ENCODE results near the gene XPNPEP2.

DNA sequence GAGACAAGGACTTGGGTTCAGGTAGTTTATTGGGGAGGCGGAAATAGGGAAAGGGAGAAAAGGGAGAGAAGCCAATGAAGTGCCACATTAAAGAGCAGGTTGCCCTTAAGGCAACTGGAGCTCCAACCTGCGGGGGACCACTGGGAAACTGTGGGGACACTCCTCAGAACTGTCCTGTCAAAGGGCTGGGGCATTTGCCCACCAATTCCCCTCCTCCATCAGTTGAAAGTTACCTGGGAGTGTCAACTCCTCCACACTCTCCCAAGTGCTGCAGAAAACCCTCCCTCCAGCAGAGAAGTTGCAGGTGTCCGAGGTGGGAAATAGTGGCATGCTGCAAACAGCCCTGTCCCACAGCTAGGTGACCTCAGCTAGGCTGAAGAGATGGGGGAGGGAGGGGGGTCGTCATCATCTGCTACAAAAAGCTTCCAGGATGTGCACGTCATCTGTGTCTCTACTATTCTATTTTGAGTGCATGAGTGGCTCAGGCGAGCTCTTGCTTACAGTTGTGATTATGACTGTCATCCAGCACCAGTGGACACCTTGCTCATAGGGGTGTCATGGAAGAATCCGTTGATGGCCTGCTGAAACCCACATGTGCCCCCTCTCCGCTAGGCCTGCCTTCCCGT lies 41.5 kb upstream of the XPNPEP2 start:
- TF ChIP-seq, protein P1, sequence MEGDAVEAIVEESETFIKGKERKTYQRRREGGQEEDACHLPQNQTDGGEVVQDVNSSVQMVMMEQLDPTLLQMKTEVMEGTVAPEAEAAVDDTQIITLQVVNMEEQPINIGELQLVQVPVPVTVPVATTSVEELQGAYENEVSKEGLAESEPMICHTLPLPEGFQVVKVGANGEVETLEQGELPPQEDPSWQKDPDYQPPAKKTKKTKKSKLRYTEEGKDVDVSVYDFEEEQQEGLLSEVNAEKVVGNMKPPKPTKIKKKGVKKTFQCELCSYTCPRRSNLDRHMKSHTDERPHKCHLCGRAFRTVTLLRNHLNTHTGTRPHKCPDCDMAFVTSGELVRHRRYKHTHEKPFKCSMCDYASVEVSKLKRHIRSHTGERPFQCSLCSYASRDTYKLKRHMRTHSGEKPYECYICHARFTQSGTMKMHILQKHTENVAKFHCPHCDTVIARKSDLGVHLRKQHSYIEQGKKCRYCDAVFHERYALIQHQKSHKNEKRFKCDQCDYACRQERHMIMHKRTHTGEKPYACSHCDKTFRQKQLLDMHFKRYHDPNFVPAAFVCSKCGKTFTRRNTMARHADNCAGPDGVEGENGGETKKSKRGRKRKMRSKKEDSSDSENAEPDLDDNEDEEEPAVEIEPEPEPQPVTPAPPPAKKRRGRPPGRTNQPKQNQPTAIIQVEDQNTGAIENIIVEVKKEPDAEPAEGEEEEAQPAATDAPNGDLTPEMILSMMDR (IDR thresholded peaks at IDR 0.05; ENCODE audit: insufficient read depth, low read depth, low read length), result no peak
- no peak for TF ChIP-seq EZH2 (IDR thresholded peaks at IDR 0.05; ENCODE audit: insufficient read depth, low read length)
